Measurements from ENCODE around the gene SUSD1. TPM values are rescaled to one million over a fixed set of nuclear protein-coding genes. Genes with fewer than 3 reads are reported as not detected.
A peak's percentile ranks its signal among the peaks of the same experiment; 100 is the strongest.

The SUSD1 gene
- total and polyA plus RNA-seq, 9 of the 15 experiments (the other 6 are each of a cell fraction or from before 2014, with no cell fraction given): 10.9 to 44.4 (median 36.1) TPM

DNA sequence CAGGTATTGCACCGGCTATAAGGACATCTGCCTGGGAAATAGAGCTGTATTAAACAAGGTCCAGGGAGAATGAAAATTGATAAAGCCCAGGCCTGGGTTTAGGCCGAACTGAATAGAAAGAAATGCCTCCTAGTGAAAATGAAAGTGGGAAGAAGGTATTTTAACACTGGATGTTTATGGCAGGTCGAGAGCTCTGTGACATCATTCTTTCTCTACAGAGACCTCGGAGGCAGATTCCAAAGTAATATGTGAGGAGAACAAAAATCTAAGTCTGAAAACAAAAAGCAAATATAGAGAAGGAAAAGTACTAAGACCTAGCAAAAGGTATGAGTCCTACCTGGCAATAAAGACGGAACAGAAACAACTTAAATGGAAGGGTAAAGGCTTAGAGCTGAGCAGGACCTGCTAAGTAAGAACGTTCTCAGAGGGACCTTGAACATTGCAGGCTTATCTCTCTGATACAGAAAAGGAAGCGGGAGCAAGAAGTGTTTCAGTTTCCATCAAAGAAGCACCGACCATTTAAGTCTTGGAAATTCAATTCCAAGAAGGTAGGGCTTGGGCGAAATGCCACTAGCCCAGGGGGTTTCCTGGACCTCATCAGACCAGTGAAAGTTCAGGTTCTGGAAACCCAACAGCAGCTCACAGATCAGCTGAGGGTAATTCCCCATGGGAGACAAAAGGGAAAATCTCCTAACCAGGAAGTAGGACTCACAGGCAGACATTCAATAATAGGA lies 80.0 kb downstream of the SUSD1 start (continued):
- TF ChIP-seq, protein P1, sequence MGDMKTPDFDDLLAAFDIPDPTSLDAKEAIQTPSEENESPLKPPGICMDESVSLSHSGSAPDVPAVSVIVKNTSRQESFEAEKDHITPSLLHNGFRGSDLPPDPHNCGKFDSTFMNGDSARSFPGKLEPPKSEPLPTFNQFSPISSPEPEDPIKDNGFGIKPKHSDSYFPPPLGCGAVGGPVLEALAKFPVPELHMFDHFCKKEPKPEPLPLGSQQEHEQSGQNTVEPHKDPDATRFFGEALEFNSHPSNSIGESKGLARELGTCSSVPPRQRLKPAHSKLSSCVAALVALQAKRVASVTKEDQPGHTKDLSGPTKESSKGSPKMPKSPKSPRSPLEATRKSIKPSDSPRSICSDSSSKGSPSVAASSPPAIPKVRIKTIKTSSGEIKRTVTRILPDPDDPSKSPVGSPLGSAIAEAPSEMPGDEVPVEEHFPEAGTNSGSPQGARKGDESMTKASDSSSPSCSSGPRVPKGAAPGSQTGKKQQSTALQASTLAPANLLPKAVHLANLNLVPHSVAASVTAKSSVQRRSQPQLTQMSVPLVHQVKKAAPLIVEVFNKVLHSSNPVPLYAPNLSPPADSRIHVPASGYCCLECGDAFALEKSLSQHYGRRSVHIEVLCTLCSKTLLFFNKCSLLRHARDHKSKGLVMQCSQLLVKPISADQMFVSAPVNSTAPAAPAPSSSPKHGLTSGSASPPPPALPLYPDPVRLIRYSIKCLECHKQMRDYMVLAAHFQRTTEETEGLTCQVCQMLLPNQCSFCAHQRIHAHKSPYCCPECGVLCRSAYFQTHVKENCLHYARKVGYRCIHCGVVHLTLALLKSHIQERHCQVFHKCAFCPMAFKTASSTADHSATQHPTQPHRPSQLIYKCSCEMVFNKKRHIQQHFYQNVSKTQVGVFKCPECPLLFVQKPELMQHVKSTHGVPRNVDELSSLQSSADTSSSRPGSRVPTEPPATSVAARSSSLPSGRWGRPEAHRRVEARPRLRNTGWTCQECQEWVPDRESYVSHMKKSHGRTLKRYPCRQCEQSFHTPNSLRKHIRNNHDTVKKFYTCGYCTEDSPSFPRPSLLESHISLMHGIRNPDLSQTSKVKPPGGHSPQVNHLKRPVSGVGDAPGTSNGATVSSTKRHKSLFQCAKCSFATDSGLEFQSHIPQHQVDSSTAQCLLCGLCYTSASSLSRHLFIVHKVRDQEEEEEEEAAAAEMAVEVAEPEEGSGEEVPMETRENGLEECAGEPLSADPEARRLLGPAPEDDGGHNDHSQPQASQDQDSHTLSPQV (IDR thresholded peaks at IDR 0.05): 0 out of 2 replicates have a peak, but pooled peaks have one; percentile 31
- TF ChIP-seq YY1 (IDR thresholded peaks at IDR 0.05; ENCODE audit: borderline replicate concordance in 1 of 3, control insufficient read depth in 1 of 3, extremely low read depth in 1 of 3, insufficient read depth in 3 of 3, insufficient read length in 1 of 3, insufficient replicate concordance in 2 of 3, low read depth in 1 of 3, low read length in 2 of 3) (no peak), SLC30A9 (CRISPR knock-in tag; IDR thresholded peaks at IDR 0.05) (no peak), RCOR1 (IDR thresholded peaks at IDR 0.05; ENCODE audit: borderline replicate concordance in 1 of 2, low read depth in 2 of 2, low read length in 2 of 2) (peak in 1 of 2 experiments; percentile 77; a peak in 1 of 4 replicates), PML (IDR thresholded peaks at IDR 0.05; ENCODE audit: low read length) (0 out of 2 replicates have a peak, but pooled peaks have one; percentile 31), NUFIP1 (IDR thresholded peaks at IDR 0.05; ENCODE audit: partially characterized antibody) (no peak), NEUROD1 (IDR thresholded peaks at IDR 0.05; ENCODE audit: borderline replicate concordance, low read depth, low read length, partially characterized antibody) (no peak), PHF20 (IDR thresholded peaks at IDR 0.05; ENCODE audit: partially characterized antibody) (no peak), ZBTB7A (IDR thresholded peaks at IDR 0.05; ENCODE audit: borderline replicate concordance, control insufficient read depth, low read depth, low read length) (no peak), MTF1 (CRISPR knock-in tag; IDR thresholded peaks at IDR 0.05; ENCODE audit: borderline replicate concordance) (no peak), HNRNPLL (IDR thresholded peaks at IDR 0.05; ENCODE audit: low read depth, low read length, poor library complexity, severe bottlenecking) (no peak), NCOA1 (IDR thresholded peaks at IDR 0.05; ENCODE audit: low read depth) (no peak), CAMTA2 (CRISPR knock-in tag; conservative IDR thresholded peaks at IDR 0.05) (no peak), ZKSCAN3 (CRISPR knock-in tag; IDR thresholded peaks at IDR 0.05) (no peak)
- TF ChIP-seq, protein P2, sequence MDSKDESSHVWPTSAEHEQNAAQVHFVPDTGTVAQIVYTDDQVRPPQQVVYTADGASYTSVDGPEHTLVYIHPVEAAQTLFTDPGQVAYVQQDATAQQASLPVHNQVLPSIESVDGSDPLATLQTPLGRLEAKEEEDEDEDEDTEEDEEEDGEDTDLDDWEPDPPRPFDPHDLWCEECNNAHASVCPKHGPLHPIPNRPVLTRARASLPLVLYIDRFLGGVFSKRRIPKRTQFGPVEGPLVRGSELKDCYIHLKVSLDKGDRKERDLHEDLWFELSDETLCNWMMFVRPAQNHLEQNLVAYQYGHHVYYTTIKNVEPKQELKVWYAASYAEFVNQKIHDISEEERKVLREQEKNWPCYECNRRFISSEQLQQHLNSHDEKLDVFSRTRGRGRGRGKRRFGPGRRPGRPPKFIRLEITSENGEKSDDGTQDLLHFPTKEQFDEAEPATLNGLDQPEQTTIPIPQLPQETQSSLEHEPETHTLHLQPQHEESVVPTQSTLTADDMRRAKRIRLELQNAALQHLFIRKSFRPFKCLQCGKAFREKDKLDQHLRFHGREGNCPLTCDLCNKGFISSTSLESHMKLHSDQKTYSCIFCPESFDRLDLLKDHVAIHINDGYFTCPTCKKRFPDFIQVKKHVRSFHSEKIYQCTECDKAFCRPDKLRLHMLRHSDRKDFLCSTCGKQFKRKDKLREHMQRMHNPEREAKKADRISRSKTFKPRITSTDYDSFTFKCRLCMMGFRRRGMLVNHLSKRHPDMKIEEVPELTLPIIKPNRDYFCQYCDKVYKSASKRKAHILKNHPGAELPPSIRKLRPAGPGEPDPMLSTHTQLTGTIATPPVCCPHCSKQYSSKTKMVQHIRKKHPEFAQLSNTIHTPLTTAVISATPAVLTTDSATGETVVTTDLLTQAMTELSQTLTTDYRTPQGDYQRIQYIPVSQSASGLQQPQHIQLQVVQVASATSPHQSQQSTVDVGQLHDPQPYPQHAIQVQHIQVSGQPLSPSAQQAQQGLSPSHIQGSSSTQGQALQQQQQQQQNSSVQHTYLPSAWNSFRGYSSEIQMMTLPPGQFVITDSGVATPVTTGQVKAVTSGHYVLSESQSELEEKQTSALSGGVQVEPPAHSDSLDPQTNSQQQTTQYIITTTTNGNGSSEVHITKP (IDR thresholded peaks at IDR 0.05; ENCODE audit: partially characterized antibody): no peak
- TF ChIP-seq, protein P3, sequence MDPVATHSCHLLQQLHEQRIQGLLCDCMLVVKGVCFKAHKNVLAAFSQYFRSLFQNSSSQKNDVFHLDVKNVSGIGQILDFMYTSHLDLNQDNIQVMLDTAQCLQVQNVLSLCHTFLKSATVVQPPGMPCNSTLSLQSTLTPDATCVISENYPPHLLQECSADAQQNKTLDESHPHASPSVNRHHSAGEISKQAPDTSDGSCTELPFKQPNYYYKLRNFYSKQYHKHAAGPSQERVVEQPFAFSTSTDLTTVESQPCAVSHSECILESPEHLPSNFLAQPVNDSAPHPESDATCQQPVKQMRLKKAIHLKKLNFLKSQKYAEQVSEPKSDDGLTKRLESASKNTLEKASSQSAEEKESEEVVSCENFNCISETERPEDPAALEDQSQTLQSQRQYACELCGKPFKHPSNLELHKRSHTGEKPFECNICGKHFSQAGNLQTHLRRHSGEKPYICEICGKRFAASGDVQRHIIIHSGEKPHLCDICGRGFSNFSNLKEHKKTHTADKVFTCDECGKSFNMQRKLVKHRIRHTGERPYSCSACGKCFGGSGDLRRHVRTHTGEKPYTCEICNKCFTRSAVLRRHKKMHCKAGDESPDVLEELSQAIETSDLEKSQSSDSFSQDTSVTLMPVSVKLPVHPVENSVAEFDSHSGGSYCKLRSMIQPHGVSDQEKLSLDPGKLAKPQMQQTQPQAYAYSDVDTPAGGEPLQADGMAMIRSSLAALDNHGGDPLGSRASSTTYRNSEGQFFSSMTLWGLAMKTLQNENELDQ (CRISPR knock-in tag; IDR thresholded peaks at IDR 0.05; ENCODE audit: borderline replicate concordance): no peak

Data from K562 (cell line).